ENCODE data around the gene PPP1R11. TPM values are rescaled to one million over a fixed set of nuclear protein-coding genes. Genes with fewer than 3 reads are reported as not detected.

PPP1R11 gene
- total and polyA plus RNA-seq, 9 of the 15 experiments (the other 6 are each of a cell fraction or from before 2014, with no cell fraction given) = 17.8 to 94.8 (median 44.6) TPM

DNA sequence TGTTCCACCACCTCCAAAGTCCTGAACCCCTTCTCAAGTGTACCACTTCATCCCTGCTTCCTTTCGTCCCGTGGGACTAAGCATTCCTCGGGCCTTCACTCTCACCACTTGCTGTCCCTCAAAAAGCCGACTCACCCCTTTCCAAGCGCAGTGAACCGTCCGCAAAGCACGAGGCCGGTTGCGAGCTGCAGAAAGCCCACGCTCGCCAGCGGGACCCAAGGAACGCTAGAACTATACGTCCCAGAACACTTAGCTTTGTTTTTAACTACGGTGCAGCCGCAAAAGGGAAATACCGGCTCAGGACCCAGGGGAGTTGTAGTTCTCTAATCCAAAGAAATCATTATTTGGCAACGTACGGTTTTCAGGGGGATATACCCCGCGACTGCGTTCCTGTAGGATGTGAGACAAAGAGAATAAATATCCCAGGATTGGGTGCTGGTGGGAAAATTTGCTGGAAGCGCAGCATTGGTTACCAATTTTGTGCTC lies 6.3 kb upstream of the PPP1R11 start (continued):
- TF ChIP-seq, protein P1, sequence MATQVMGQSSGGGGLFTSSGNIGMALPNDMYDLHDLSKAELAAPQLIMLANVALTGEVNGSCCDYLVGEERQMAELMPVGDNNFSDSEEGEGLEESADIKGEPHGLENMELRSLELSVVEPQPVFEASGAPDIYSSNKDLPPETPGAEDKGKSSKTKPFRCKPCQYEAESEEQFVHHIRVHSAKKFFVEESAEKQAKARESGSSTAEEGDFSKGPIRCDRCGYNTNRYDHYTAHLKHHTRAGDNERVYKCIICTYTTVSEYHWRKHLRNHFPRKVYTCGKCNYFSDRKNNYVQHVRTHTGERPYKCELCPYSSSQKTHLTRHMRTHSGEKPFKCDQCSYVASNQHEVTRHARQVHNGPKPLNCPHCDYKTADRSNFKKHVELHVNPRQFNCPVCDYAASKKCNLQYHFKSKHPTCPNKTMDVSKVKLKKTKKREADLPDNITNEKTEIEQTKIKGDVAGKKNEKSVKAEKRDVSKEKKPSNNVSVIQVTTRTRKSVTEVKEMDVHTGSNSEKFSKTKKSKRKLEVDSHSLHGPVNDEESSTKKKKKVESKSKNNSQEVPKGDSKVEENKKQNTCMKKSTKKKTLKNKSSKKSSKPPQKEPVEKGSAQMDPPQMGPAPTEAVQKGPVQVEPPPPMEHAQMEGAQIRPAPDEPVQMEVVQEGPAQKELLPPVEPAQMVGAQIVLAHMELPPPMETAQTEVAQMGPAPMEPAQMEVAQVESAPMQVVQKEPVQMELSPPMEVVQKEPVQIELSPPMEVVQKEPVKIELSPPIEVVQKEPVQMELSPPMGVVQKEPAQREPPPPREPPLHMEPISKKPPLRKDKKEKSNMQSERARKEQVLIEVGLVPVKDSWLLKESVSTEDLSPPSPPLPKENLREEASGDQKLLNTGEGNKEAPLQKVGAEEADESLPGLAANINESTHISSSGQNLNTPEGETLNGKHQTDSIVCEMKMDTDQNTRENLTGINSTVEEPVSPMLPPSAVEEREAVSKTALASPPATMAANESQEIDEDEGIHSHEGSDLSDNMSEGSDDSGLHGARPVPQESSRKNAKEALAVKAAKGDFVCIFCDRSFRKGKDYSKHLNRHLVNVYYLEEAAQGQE (IDR thresholded peaks at IDR 0.05; ENCODE audit: borderline replicate concordance) = no peak
- TF ChIP-seq, protein P1 (CRISPR knock-in tag; IDR thresholded peaks at IDR 0.05; ENCODE audit: low read depth) = no peak
- no peak for TF ChIP-seq CCAR2 (IDR thresholded peaks at IDR 0.05; ENCODE audit: low read depth, low read length)
- TF ChIP-seq, protein P2, sequence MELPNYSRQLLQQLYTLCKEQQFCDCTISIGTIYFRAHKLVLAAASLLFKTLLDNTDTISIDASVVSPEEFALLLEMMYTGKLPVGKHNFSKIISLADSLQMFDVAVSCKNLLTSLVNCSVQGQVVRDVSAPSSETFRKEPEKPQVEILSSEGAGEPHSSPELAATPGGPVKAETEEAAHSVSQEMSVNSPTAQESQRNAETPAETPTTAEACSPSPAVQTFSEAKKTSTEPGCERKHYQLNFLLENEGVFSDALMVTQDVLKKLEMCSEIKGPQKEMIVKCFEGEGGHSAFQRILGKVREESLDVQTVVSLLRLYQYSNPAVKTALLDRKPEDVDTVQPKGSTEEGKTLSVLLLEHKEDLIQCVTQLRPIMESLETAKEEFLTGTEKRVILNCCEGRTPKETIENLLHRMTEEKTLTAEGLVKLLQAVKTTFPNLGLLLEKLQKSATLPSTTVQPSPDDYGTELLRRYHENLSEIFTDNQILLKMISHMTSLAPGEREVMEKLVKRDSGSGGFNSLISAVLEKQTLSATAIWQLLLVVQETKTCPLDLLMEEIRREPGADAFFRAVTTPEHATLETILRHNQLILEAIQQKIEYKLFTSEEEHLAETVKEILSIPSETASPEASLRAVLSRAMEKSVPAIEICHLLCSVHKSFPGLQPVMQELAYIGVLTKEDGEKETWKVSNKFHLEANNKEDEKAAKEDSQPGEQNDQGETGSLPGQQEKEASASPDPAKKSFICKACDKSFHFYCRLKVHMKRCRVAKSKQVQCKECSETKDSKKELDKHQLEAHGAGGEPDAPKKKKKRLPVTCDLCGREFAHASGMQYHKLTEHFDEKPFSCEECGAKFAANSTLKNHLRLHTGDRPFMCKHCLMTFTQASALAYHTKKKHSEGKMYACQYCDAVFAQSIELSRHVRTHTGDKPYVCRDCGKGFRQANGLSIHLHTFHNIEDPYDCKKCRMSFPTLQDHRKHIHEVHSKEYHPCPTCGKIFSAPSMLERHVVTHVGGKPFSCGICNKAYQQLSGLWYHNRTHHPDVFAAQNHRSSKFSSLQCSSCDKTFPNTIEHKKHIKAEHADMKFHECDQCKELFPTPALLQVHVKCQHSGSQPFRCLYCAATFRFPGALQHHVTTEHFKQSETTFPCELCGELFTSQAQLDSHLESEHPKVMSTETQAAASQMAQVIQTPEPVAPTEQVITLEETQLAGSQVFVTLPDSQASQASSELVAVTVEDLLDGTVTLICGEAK (IDR thresholded peaks at IDR 0.05) = no peak
- TF ChIP-seq, protein P2 (CRISPR knock-in tag; IDR thresholded peaks at IDR 0.05) = no peak
- TF ChIP-seq, protein P3, sequence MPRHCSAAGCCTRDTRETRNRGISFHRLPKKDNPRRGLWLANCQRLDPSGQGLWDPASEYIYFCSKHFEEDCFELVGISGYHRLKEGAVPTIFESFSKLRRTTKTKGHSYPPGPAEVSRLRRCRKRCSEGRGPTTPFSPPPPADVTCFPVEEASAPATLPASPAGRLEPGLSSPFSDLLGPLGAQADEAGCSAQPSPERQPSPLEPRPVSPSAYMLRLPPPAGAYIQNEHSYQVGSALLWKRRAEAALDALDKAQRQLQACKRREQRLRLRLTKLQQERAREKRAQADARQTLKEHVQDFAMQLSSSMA (CRISPR knock-in tag; IDR thresholded peaks at IDR 0.05) = no peak
- TF ChIP-seq, protein P4, sequence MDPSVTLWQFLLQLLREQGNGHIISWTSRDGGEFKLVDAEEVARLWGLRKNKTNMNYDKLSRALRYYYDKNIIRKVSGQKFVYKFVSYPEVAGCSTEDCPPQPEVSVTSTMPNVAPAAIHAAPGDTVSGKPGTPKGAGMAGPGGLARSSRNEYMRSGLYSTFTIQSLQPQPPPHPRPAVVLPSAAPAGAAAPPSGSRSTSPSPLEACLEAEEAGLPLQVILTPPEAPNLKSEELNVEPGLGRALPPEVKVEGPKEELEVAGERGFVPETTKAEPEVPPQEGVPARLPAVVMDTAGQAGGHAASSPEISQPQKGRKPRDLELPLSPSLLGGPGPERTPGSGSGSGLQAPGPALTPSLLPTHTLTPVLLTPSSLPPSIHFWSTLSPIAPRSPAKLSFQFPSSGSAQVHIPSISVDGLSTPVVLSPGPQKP (CRISPR knock-in tag; IDR thresholded peaks at IDR 0.05) = no peak
